Measurements from ENCODE around the gene POU2F2.

GRCh38 chr19:42081584-42082203, 50.6 kb downstream of the POU2F2 start:
- TF ChIP-seq CTCF (conservative IDR thresholded peaks at IDR 0.05) (no peak; the same call in 1 of the 2 replicates), ZFX (IDR thresholded peaks at IDR 0.05) (no peak)

Measured in C4-2B (cell line).